AG09309 (cell line): ENCODE results near the gene ALDH1A3.
A peak's percentile ranks its signal among the peaks of the same experiment; 100 is the strongest.

ENCODE experiments used
- DNase-seq: peaks from one replicate; pipeline ENCODE4 v3.0.0-alpha.2; 2010; ENCODE audit warnings: low read depth
- H3K4me3 ChIP-seq: 2 replicates; pipeline ENCODE4 v1.5.1; 2011; ENCODE audit warnings: mild to moderate bottlenecking, low read depth, low read length, moderate library complexity; ENCODE audit not compliant: control insufficient read depth
- CTCF ChIP-seq: IDR thresholded peaks from 2 replicates; pipeline ENCODE4 v1.5.1; 2011; ENCODE audit warnings: mild to moderate bottlenecking, low read depth, low read length, inconsistent platforms; ENCODE audit not compliant: insufficient read depth, control insufficient read depth; ENCODE audit errors: missing control alignments

The ALDH1A3 gene

GRCh38 chr15:100919481-100920405 is 40.1 kb downstream of the ALDH1A3 start:
- TF ChIP-seq CTCF, result no peak
- peak overlapping the region; percentile 72 for H3K4me3 ChIP-seq
- no peak for DNase-seq

GRCh38 chr15:100920516-100921135 is 41.0 kb downstream of the ALDH1A3 start:
- no peak for DNase-seq
- no peak overlapping the region for H3K4me3 ChIP-seq
- no peak for TF ChIP-seq CTCF

- no peak for DNase-seq
- TF ChIP-seq CTCF, result no peak
- no peak overlapping the region for H3K4me3 ChIP-seq
Observed at GRCh38 chr15:100922192-100923040, 42.8 kb downstream of the ALDH1A3 start.

- TF ChIP-seq CTCF, result no peak
- H3K4me3 ChIP-seq, result no peak overlapping the region
- DNase-seq, result no peak
Observed at GRCh38 chr15:100923076-100923475, 43.4 kb downstream of the ALDH1A3 start.

GRCh38 chr15:100923902-100924301 is 44.3 kb downstream of the ALDH1A3 start:
- H3K4me3 ChIP-seq, result no peak overlapping the region
- no peak for DNase-seq
- no peak for TF ChIP-seq CTCF

GRCh38 chr15:100924436-100924835 is 44.8 kb downstream of the ALDH1A3 start:
- no peak for TF ChIP-seq CTCF
- H3K4me3 ChIP-seq, result no peak overlapping the region
- DNase-seq, result no peak
